GM23248 (cell line): ENCODE results near the gene BTBD8. TPM values are rescaled to one million over a fixed set of nuclear protein-coding genes. Genes with fewer than 3 reads are reported as not detected.
A peak's percentile ranks its signal among the peaks of the same experiment; 100 is the strongest.

Source experiments
- DNase-seq: peaks from one replicate; pipeline ENCODE4 v3.0.0-alpha.2; 2015
- H2AFZ ChIP-seq: fragments of 200-600 bp; sonication (generic); 2 replicates; pipeline ENCODE4 v1.6.1; 2016; ENCODE audit warnings: antibody characterized with exemption
- H3F3A ChIP-seq: fragments of 200-600 bp; sonication (generic); 2 replicates; pipeline ENCODE4 v1.6.1; 2016; ENCODE audit warnings: mild to moderate bottlenecking, antibody characterized with exemption, mixed run types; ENCODE audit not compliant: insufficient read depth
- H3K27ac ChIP-seq: fragments of 200-600 bp; sonication (generic); 2 replicates; pipeline ENCODE4 v1.5.1; 2016; ENCODE audit warnings: mild to moderate bottlenecking
- H3K27me3 ChIP-seq: fragments of 200-600 bp; sonication (generic); replicated peaks from 2 replicates; pipeline ENCODE4 v1.6.1; 2016; ENCODE audit warnings: mild to moderate bottlenecking; ENCODE audit not compliant: insufficient read depth
- H3K36me3 ChIP-seq: fragments of 200-600 bp; sonication (generic); 2 replicates; pipeline ENCODE4 v1.6.1; 2016; ENCODE audit warnings: low read depth, mild to moderate bottlenecking
- H3K4me1 ChIP-seq: fragments of 200-600 bp; sonication (generic); 2 replicates; pipeline ENCODE4 v1.6.1; 2016; ENCODE audit warnings: mild to moderate bottlenecking; ENCODE audit not compliant: insufficient read depth
- H3K4me2 ChIP-seq: fragments of 200-600 bp; sonication (generic); one replicate; pipeline ENCODE4 v1.6.1; 2016; ENCODE audit warnings: mild to moderate bottlenecking; ENCODE audit not compliant: unreplicated experiment
- H3K4me3 ChIP-seq: fragments of 200-600 bp; sonication (generic); 2 replicates; pipeline ENCODE4 v1.5.1; 2016; ENCODE audit warnings: mild to moderate bottlenecking
- H3K79me2 ChIP-seq: fragments of 200-600 bp; sonication (generic); 2 replicates; pipeline ENCODE4 v1.6.1; 2016; ENCODE audit warnings: mild to moderate bottlenecking; ENCODE audit not compliant: insufficient read depth
- H3K9ac ChIP-seq: fragments of 200-600 bp; sonication (generic); 2 replicates; pipeline ENCODE4 v1.6.1; 2016; ENCODE audit warnings: mild to moderate bottlenecking
- H3K9me2 ChIP-seq: fragments of 200-600 bp; sonication (generic); 2 replicates; pipeline ENCODE4 v1.6.1; 2016; ENCODE audit warnings: mixed run types, mild to moderate bottlenecking, moderate library complexity; ENCODE audit not compliant: insufficient read depth
- H3K9me3 ChIP-seq: fragments of 200-600 bp; sonication (generic); one replicate; pipeline ENCODE4 v1.6.1; 2017; ENCODE audit warnings: low read depth
- H4K20me1 ChIP-seq: fragments of 200-600 bp; sonication (generic); 2 replicates; pipeline ENCODE4 v1.6.0; 2016; ENCODE audit not compliant: insufficient read depth
- EZH2 ChIP-seq: fragments of 200-600 bp; sonication (generic); IDR thresholded peaks from 2 replicates; pipeline ENCODE4 v1.6.1; 2018; ENCODE audit warnings: antibody characterized with exemption, mild to moderate bottlenecking; ENCODE audit not compliant: insufficient read depth, poor library complexity, severe bottlenecking
- EZH2phosphoT487 ChIP-seq: fragments of 200-600 bp; sonication (generic); IDR thresholded peaks from 2 replicates; pipeline ENCODE4 v1.6.1; 2018; ENCODE audit warnings: antibody characterized with exemption, moderate library complexity, mild to moderate bottlenecking, low read depth; ENCODE audit not compliant: insufficient read depth
- WGBS, 2 experiments: methylation state at CpG; one replicate each; pipeline ENCODE4 v1.1.6; 2015 to 2017; ENCODE audit warnings: low lambda C conversion rate in 2 of 2, low coverage in 1 of 2; ENCODE audit errors: missing lambda C conversion rate in 2 of 2; 5-methylcytosine and 5-hydroxymethylcytosine counted together
- in situ Hi-C: fragments of 300-500 bp; cut with MboI; formaldehyde crosslinking; loops from 2 replicates; pipeline ENCODE4 v1.15.0; 2020
- polyA plus RNA-seq: library from polyadenylated mRNA; unstranded; fragments of >200 nt; fragmentation: Nextera tagmentation; extraction: Ambion mirVana; gene quantifications from 2 replicates; pipeline ENCODE4 v1.2.1, GENCODE V29; 2016
- total RNA-seq: library from RNA; depleted of rRNA; stranded (reverse); fragments of >200 nt; shearing (Covaris generic); gene quantifications from 2 replicates; pipeline ENCODE4 v1.2.3, GENCODE V29; 2014; rRNA removed

The BTBD8 gene
- 2.2 and 2.7 TPM in 2 replicates for total RNA-seq
- 1.6 and 2.3 TPM in 2 replicates for polyA plus RNA-seq

DNA sequence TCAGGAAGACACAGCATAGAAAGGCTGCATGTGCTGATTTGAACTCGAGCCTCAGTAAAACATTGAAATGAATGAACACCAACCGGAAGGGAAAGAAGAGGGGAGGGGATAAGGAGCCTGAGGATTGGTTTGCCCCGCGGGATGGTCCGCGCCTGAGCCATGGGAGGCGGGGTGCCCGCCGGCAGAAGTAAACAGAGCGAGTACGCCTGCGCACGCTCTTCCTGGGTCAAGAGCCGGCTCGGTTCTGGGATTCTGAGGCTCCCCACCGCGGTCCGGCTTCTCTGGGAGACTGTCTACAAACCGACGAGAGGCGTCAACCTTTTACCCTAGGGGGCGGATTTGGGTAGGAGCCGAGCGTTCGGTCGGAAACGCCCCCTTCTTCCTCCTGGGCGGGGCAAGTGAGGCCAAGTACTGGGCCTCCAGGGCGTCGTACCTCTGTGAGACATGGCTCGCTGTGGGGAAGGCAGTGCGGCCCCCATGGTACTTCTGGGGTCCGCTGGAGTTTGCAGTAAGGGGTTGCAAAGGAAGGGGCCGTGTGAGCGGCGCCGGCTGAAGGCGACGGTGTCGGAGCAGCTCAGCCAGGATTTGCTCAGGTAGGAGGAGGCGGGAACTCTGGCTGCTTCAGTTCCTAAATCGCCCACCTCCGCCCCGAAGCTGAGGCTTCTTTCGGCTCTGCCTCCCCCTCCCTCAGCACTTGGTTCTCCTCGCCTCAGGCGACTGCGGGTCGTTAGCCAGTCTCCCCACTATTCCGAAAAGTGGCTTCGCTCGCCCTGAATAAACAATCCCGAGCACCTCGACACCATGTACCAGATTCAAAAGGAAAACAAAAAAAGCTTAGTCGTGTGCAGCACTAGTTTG is at the start of gene BTBD8:
Gene BTBD8, plus strand, starts transcription at position 218 of the 858 bp plus-strand sequence. Its CDS starts 227 bp downstream, at position 445.
- peaks cover 5% of the 10 kb centered on the region; the same call in 1 of the 2 replicates for H3F3A ChIP-seq
- peak within 1 kb of the TSS; percentile 74 for H3K4me2 ChIP-seq
- peak within 1 kb of the TSS; percentile 91 for H2AFZ ChIP-seq
- no peaks in the 10 kb centered on the region for H3K9me3 ChIP-seq
- in situ Hi-C loops = no loop called here
- no peaks in the 10 kb centered on the region for H4K20me1 ChIP-seq
- H3K4me3 ChIP-seq = peak within 1 kb of the TSS; percentile 82
- peak within 1 kb of the TSS; percentile 76 for H3K9ac ChIP-seq
- H3K9me2 ChIP-seq = no peaks in the 10 kb centered on the region
- WGBS, 2 experiments = 2% methylated on average over 51 to 54 of the region's 55 CpGs
- H3K79me2 ChIP-seq = no peaks in the 10 kb centered on the region
- peak; percentile 85 for DNase-seq
- H3K36me3 ChIP-seq = no peaks in the 10 kb centered on the region
- no peaks in the 10 kb centered on the region for H3K4me1 ChIP-seq
- no peaks in the 10 kb centered on the region for H3K27me3 ChIP-seq
- 0 out of 2 replicates have a peak within 1 kb of the TSS, but pooled peaks have one; percentile 3 for H3K27ac ChIP-seq
- TF ChIP-seq EZH2 = no peak

DNA sequence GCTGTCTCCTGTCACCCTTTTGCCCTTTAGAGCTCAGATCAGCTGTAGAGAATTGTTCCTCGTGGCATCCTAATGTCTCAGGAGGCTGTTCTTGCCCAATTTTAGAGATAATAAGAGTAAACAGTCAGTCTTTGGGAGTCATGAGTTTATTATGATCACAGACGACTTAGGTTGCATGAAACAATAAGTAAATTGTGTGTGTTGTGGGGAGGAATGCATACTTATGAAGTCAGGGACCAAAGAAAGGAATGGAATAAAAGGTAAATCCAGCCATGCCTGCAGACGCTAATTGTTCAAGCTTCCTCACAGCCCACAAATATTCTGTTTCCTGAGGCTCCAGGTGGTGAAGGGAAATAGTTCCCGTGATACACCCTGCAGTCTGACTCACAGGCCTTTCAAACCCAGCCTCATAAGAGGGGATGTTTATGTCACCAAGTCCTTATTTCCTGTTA is 49.5 kb upstream of the BTBD8 start:
- no peaks in the 10 kb centered on the region for H3K9me2 ChIP-seq
- H3K4me1 ChIP-seq = no peaks in the 10 kb centered on the region
- 77 to 84% methylated on average over 4 of the region's 4 CpGs for WGBS, 2 experiments
- no peaks in the 10 kb centered on the region for H3K79me2 ChIP-seq
- H3K27me3 ChIP-seq = peaks cover 7% of the 10 kb centered on the region; the same call in 1 of the 2 replicates
- no peaks in the 10 kb centered on the region for H4K20me1 ChIP-seq
- H2AFZ ChIP-seq = peak overlapping the region; percentile 93; the same call in 1 of the 2 replicates
- H3K9me3 ChIP-seq = no peaks in the 10 kb centered on the region
- peak; percentile 5 for DNase-seq
- H3K4me3 ChIP-seq = no peak overlapping the region; the same call in 1 of the 2 replicates
- in situ Hi-C loops = no loop called here
- TF ChIP-seq EZH2phosphoT487 (no peak), EZH2 (no peak)
- no peaks in the 10 kb centered on the region for H3K36me3 ChIP-seq
- H3K4me2 ChIP-seq = no peak overlapping the region
- no peak overlapping the region for H3K9ac ChIP-seq
- H3K27ac ChIP-seq = no peak overlapping the region
- H3F3A ChIP-seq = no peaks in the 10 kb centered on the region

DNA sequence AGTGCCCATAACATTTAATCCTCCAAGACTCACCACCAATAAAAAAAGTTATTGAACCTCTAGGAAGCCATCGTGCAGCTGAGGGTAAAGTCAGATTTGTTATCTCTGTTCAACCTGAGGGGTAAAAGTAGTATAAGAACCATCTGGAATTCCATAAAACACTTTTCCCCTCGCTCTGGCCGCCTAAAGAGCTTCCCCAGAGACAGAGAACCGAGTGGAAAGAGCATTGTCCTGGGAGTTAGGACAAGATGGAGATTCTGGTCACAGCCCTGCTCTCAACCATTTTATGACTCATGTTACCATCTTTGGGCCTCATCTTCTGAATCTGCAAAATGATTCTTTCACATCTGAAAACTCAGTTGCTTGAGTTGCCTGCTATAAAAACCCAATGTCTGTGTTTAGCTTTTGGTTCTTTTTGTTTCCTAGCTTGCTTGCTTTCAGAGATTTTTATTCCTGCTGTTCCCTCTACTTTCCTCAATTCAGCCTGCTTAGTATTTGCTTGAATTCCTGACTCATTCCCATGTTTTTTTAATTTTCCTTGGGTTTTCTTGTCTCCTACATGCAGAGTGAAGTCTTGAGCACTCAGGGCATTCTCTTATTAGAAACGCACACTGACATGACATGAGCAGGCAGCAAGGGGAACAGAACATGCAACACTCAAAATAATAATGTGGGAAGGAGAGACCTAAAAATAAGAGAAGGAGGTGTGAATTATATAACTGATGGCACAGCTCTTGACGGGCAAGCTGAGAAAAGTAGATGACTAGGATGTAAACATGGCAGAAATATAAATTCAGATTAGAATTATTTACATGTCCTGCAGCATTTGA is 48.6 kb upstream of the BTBD8 start:
- Histone ChIP-seq H3K27me3 (peaks cover 10% of the 10 kb centered on the region), H3K27ac (no peak overlapping the region), H2AFZ (0 out of 2 replicates have a peak overlapping the region, but pooled peaks have one; percentile 3), H3K9me2 (no peaks in the 10 kb centered on the region), H3K4me1 (no peaks in the 10 kb centered on the region), H3K79me2 (no peaks in the 10 kb centered on the region), H3K9me3 (no peaks in the 10 kb centered on the region), H4K20me1 (no peaks in the 10 kb centered on the region), H3K4me3 (no peak overlapping the region), H3K36me3 (no peaks in the 10 kb centered on the region), H3F3A (no peaks in the 10 kb centered on the region), H3K9ac (no peak overlapping the region), H3K4me2 (no peak overlapping the region)
- TF ChIP-seq EZH2 = no peak
- TF ChIP-seq EZH2phosphoT487 = no peak
- DNase-seq = peak; percentile 11
- 64 to 68% methylated on average over 6 of the region's 6 CpGs for WGBS, 2 experiments
- in situ Hi-C loops = no loop called here

DNA sequence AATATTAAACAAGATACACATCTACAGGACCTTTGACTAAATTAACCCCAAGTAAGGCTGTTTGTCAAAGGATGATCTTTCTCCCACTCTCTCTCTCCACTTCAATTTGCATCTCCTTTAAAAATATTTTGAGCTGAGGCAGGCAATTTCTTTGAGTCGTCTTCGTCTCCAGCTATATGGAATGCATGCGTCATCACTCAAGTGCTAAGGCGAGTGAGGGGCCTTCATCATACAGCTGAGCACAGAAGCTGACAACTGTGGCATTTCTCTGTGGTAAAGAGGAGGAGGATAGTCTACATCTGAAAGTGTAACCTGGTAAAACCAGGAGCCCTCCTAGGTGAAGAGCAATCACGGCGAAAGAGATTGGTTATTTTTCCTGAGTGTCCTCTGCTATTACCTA is 42.7 kb upstream of the BTBD8 start:
- no peak overlapping the region for H3K4me3 ChIP-seq
- H3K4me2 ChIP-seq = no peak overlapping the region
- H3K9ac ChIP-seq = no peak overlapping the region
- TF ChIP-seq EZH2phosphoT487 = no peak
- TF ChIP-seq EZH2 = no peak
- H3K36me3 ChIP-seq = no peaks in the 10 kb centered on the region
- H2AFZ ChIP-seq = no peak overlapping the region
- H4K20me1 ChIP-seq = no peaks in the 10 kb centered on the region
- H3K4me1 ChIP-seq = no peaks in the 10 kb centered on the region
- WGBS, 2 experiments = 84 to 85% methylated on average over 6 of the region's 6 CpGs
- H3K9me2 ChIP-seq = no peaks in the 10 kb centered on the region
- H3K27ac ChIP-seq = no peak overlapping the region
- in situ Hi-C loops = no loop called here
- no peaks in the 10 kb centered on the region for H3K79me2 ChIP-seq
- H3K9me3 ChIP-seq = no peaks in the 10 kb centered on the region
- no peak for DNase-seq
- peaks cover 7% of the 10 kb centered on the region for H3K27me3 ChIP-seq
- no peaks in the 10 kb centered on the region for H3F3A ChIP-seq
